Endothelial cell of umbilical vein (primary cell): Measurements from ENCODE around the gene ARRDC1. TPM values are rescaled to one million over a fixed set of nuclear protein-coding genes. Genes with fewer than 3 reads are reported as not detected.

Source experiments
- BruUV-seq: library from RNA; stranded (reverse); fragments of 400-500 nt; replicated peaks from 2 replicates; lab custom pipeline; 2021; lab: Mats Ljungman, UMichigan
- CTCF ChIA-PET: fragments of 300-600, 350-600 bp; sonication (Branson Sonifier 250); formaldehyde crosslinking; loops from one replicate; lab custom pipeline; 2021; ENCODE audit warnings: antibody characterized with exemption, inconsistent platforms; lab: Charles Lee
- POLR2A ChIA-PET: fragments of 300-600, 350-600 bp; sonication (Branson Sonifier 250); formaldehyde crosslinking; loops from one replicate; lab custom pipeline; 2021; ENCODE audit warnings: antibody characterized with exemption, inconsistent platforms; lab: Charles Lee
- DNase-seq: peaks from one replicate; pipeline ENCODE4 v3.0.0-alpha.2; 2011; ENCODE audit warnings: low read depth, low spot score
- FAIRE-seq: peaks from 2 replicates; lab custom pipeline; 2011; peaks lifted over from hg19 to GRCh38; lab: Jason Lieb, UNC
- H2AFZ ChIP-seq: 2 replicates; pipeline ENCODE4 v1.6.0; 2012; ENCODE audit warnings: low read depth, low read length, control low read depth, inconsistent platforms
- H3K27ac ChIP-seq: 2 replicates; pipeline ENCODE4 v1.5.1; 2011; ENCODE audit warnings: low read depth, mild to moderate bottlenecking, control low read depth, low read length, moderate library complexity; ENCODE audit not compliant: insufficient read depth
- H3K27me3 ChIP-seq, 2 experiments: 2 replicates each; pipeline versions ENCODE4 v1.6.0 to v1.6.1; 2011; ENCODE audit warnings: low read length in 2 of 2, mixed read lengths in 1 of 2; ENCODE audit not compliant: control insufficient read depth in 2 of 2, insufficient read depth in 2 of 2
- H3K36me3 ChIP-seq, 2 experiments: 2 replicates in 1 of 2; 3 replicates in 1 of 2; pipeline ENCODE4 v1.5.1; 2011; ENCODE audit warnings: low read length in 2 of 2, mild to moderate bottlenecking in 1 of 2, moderate library complexity in 1 of 2; ENCODE audit not compliant: control insufficient read depth in 2 of 2, insufficient read depth in 2 of 2; ENCODE audit errors: extremely low read depth in 1 of 2
- H3K4me1 ChIP-seq: 3 replicates; pipeline ENCODE4 v1.5.1; 2011; ENCODE audit warnings: mild to moderate bottlenecking, low read length; ENCODE audit not compliant: control insufficient read depth, insufficient read depth; ENCODE audit errors: extremely low read depth
- H3K4me2 ChIP-seq: 2 replicates; pipeline ENCODE4 v1.6.1; 2011; ENCODE audit warnings: low read length, control low read depth, mixed read lengths; ENCODE audit not compliant: insufficient read depth
- H3K4me3 ChIP-seq, 3 experiments: fragments of 200-600 bp in 1 of 3; sonication (generic), shearing (Covaris generic) in 1 of 3; replicated peaks in 1 of 3; 2 replicates each; pipeline ENCODE4 v1.5.1; 2011 to 2016; ENCODE audit warnings: control low read depth in 3 of 3, low read length in 3 of 3, mild to moderate bottlenecking in 2 of 3, inconsistent platforms in 1 of 3, low read depth in 1 of 3, moderate library complexity in 1 of 3; ENCODE audit not compliant: insufficient read depth in 1 of 3
- H3K79me2 ChIP-seq: 2 replicates; pipeline ENCODE4 v1.6.0; 2012; ENCODE audit warnings: low read length, inconsistent platforms; ENCODE audit not compliant: control insufficient read depth, insufficient read depth
- H3K9ac ChIP-seq: replicated peaks from 2 replicates; pipeline ENCODE3; 2011; ENCODE audit warnings: low read length, control low read depth; ENCODE audit not compliant: insufficient read depth; ENCODE audit errors: extremely low read depth
- H3K9me1 ChIP-seq: replicated peaks from 3 replicates; pipeline ENCODE4 v1.6.0; 2011; ENCODE audit warnings: mild to moderate bottlenecking, low read length; ENCODE audit not compliant: control insufficient read depth, insufficient read depth; ENCODE audit errors: extremely low read depth
- H3K9me3 ChIP-seq: replicated peaks from 2 replicates; pipeline ENCODE4 v1.5.1; 2012; ENCODE audit warnings: low read length, inconsistent platforms; ENCODE audit not compliant: control insufficient read depth, insufficient read depth
- H4K20me1 ChIP-seq: replicated peaks from 2 replicates; pipeline ENCODE3; 2011; ENCODE audit warnings: mild to moderate bottlenecking, low read length; ENCODE audit not compliant: control insufficient read depth, insufficient read depth; ENCODE audit errors: extremely low read depth
- EZH2 ChIP-seq: IDR thresholded peaks from 2 replicates; pipeline ENCODE4 v1.6.1; 2012; ENCODE audit warnings: borderline replicate concordance, low read depth, mild to moderate bottlenecking, moderate library complexity, low read length, inconsistent platforms; ENCODE audit not compliant: severe bottlenecking
- FOS ChIP-seq: IDR thresholded peaks from 2 replicates; pipeline ENCODE4 v1.6.1; 2011; ENCODE audit warnings: mild to moderate bottlenecking, low read length, moderate library complexity, borderline replicate concordance; ENCODE audit not compliant: insufficient read depth
- JUN ChIP-seq: IDR thresholded peaks from 2 replicates; pipeline ENCODE4 v1.6.1; 2011; ENCODE audit warnings: borderline replicate concordance, low read depth; ENCODE audit not compliant: insufficient read length, insufficient read depth
- POLR2AphosphoS5 ChIP-seq: IDR thresholded peaks from 2 replicates; pipeline ENCODE4 v1.6.1; 2012; ENCODE audit warnings: low read depth, mild to moderate bottlenecking, control low read depth, low read length, moderate library complexity; ENCODE audit not compliant: insufficient read depth
- dilution Hi-C: fragments of 300-500 bp; cut with MboI; formaldehyde crosslinking; loops from one replicate; pipeline ENCODE4 v1.15.0; 2019; ENCODE audit warnings: low sequenced_read_pairs; ENCODE audit not compliant: extremely low pct_ligation_motif_present
- intact Hi-C: fragments of 100-400 bp; cut with micrococcal nuclease; formaldehyde crosslinking; loops from one replicate; pipeline ENCODE4 v1.10.0; 2022
- polyA plus RNA-seq, 4 experiments: library from polyadenylated mRNA; depleted of rRNA in 3 of 4; stranded (reverse) in 3 of 4; unstranded in 1 of 4; fragments of >200 nt; gene quantifications; 2 replicates each; pipeline versions ENCODE4 v1.2.1 to v1.2.3, GENCODE V29; 2011 to 2012; ENCODE audit warnings: missing spikeins in 1 of 4
- total RNA-seq: library from RNA; stranded (reverse); gene quantifications from 2 replicates; pipeline ENCODE4 v1.2.3, GENCODE V29; 2021
- TF ChIP-seq, protein P1 (sequence below): IDR thresholded peaks from 2 replicates; pipeline ENCODE4 v1.6.1; 2011; ENCODE audit not compliant: insufficient read depth, insufficient read length
- TF ChIP-seq, protein P2 (sequence below), 2 donors: IDR thresholded peaks; 1 replicate in 1 of 2; 2 replicates in 1 of 2; pipeline ENCODE4 v1.5.1; 2011; ENCODE audit warnings: low read length in 2 of 2, mild to moderate bottlenecking in 2 of 2, moderate library complexity in 2 of 2, control low read depth in 1 of 2, inconsistent platforms in 1 of 2, low read depth in 1 of 2; ENCODE audit not compliant: insufficient read depth in 1 of 2; ENCODE audit errors: extremely low read depth in 1 of 2

The ARRDC1 gene
- total and polyA plus RNA-seq, 2 donors (not counting 3 experiments of a cell fraction or from before 2014, with no cell fraction given) = 22.5 to 51.0 TPM

GRCh38 chr9:137613259-137613658 lies 7.8 kb downstream of the ARRDC1 start:
- H4K20me1 ChIP-seq = no peaks in the 10 kb centered on the region
- H3K79me2 ChIP-seq = peaks cover 13% of the 10 kb centered on the region
- no peaks in the 10 kb centered on the region for H3K9me3 ChIP-seq
- no peaks in the 10 kb centered on the region for H3K9me1 ChIP-seq
- dilution Hi-C loops (no loop called here), intact Hi-C loops (no loop called here)
- H3K4me2 ChIP-seq = no peak overlapping the region
- no peak overlapping the region for H3K27ac ChIP-seq
- no peaks in the 10 kb centered on the region for H3K27me3 ChIP-seq
- no peak overlapping the region for H3K4me3 ChIP-seq
- H2AFZ ChIP-seq = no peak overlapping the region
- BruUV-seq = no TSS peak
- ChIA-PET CTCF (no interaction called here), POLR2A (no interaction called here)
- FAIRE-seq (no peak), DNase-seq (no peak)
- H3K36me3 ChIP-seq = peaks cover 0 to 13% of the 10 kb centered on the region in 2 experiments
- no peak for TF ChIP-seq FOS
- no peak overlapping the region for H3K9ac ChIP-seq
- peaks cover 15% of the 10 kb centered on the region for H3K4me1 ChIP-seq

- no peak overlapping the region for H3K4me2 ChIP-seq
- H3K27ac ChIP-seq = no peak overlapping the region
- H3K4me1 ChIP-seq = peaks cover 15% of the 10 kb centered on the region
- TF ChIP-seq POLR2AphosphoS5 = no peak
- TF ChIP-seq, protein P1, sequence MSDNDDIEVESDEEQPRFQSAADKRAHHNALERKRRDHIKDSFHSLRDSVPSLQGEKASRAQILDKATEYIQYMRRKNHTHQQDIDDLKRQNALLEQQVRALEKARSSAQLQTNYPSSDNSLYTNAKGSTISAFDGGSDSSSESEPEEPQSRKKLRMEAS = no peak
- TF ChIP-seq, protein P2, sequence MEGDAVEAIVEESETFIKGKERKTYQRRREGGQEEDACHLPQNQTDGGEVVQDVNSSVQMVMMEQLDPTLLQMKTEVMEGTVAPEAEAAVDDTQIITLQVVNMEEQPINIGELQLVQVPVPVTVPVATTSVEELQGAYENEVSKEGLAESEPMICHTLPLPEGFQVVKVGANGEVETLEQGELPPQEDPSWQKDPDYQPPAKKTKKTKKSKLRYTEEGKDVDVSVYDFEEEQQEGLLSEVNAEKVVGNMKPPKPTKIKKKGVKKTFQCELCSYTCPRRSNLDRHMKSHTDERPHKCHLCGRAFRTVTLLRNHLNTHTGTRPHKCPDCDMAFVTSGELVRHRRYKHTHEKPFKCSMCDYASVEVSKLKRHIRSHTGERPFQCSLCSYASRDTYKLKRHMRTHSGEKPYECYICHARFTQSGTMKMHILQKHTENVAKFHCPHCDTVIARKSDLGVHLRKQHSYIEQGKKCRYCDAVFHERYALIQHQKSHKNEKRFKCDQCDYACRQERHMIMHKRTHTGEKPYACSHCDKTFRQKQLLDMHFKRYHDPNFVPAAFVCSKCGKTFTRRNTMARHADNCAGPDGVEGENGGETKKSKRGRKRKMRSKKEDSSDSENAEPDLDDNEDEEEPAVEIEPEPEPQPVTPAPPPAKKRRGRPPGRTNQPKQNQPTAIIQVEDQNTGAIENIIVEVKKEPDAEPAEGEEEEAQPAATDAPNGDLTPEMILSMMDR (IDR thresholded peaks at IDR 0.05; ENCODE audit: extremely low read depth in 1 of 2, insufficient read depth in 1 of 2, low read depth in 1 of 2, low read length in 2 of 2) = no peak
- no peak for TF ChIP-seq JUN
- TF ChIP-seq FOS = no peak
- TF ChIP-seq EZH2 = no peak
- H3K36me3 ChIP-seq = peaks cover 0 to 13% of the 10 kb centered on the region in 2 experiments
- peaks cover 15% of the 10 kb centered on the region for H3K79me2 ChIP-seq
- no TSS peak for BruUV-seq
- DNase-seq (no peak), FAIRE-seq (no peak)
- H3K27me3 ChIP-seq = no peaks in the 10 kb centered on the region
- H3K9ac ChIP-seq = no peak overlapping the region
- dilution Hi-C loops = no loop called here
- intact Hi-C loops = no loop called here
- no peaks in the 10 kb centered on the region for H3K9me3 ChIP-seq
- no peak overlapping the region for H3K4me3 ChIP-seq
- no peaks in the 10 kb centered on the region for H3K9me1 ChIP-seq
- CTCF ChIA-PET = no interaction called here
- POLR2A ChIA-PET = no interaction called here
- H2AFZ ChIP-seq = no peak overlapping the region
- H4K20me1 ChIP-seq = no peaks in the 10 kb centered on the region
Observed at GRCh38 chr9:137613738-137614523, 8.4 kb downstream of the ARRDC1 start.
